ENCODE data around the gene ABI1.

The ABI1 gene

DNA sequence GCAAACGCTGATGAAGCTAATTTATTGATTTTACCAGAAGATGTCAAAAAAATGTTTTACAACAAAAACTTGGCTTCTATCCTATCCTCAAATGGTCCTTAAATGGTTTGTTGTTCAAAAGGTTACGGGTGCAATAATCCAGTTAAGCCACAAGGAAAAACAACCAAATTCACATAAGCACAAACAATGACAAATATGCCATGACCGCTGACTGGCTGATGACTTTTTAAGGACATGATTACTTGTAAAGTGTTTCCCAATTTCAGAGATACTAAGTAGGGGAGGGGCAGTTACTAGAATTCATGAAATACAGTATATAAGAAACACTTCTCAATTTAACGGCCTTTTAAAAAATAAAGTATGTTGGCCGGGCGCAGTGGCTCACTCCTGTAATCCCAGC lies 28.8 kb downstream of the ABI1 start:
- ATAC-seq (no peak), DNase-seq (no peak)
- peaks cover 58% of the 10 kb centered on the region for H3K4me1 Mint-ChIP-seq
- H3K4me3 Mint-ChIP-seq, result no peak overlapping the region
- H3K9me3 Mint-ChIP-seq, result peaks cover 0 to 4% of the 10 kb centered on the region in 2 donors
- no peaks in the 10 kb centered on the region for H3K27me3 Mint-ChIP-seq
- H3K27ac Mint-ChIP-seq, result no peak overlapping the region

DNA sequence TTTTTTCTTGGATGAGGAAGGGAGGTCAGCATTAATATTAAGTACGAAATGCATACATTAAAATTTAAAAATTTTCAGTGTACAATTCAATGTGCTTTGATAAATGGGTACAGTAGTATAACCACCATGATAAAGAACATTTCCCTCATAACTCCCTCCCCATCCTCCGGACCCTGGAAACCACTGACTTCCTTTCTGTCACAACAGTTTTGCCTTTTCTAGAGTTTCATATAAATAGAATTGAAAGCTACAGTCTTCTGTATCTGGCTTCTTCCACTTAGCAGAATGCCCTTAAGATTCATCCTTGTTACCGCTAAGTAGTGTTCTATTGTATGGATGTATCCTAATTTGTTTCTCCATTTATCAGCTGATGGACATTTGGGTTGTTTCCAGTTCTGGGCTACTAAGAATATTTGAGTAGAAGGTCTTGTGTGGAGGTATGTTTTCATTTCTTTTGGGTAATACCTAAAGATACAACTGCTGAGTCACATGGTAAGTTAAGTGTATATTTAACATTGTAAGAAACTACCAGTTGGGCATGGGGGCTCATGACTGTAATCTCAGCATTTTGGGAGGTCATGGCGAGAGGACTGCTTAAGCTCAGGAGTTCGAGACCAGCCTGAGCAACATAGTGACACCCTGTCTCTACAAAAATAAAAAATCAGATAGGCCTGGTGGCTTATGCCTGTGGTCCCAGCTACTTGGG lies 30.8 kb downstream of the ABI1 start:
- Mint-ChIP-seq H3K9me3 (peaks cover 0 to 2% of the 10 kb centered on the region in 2 donors), H3K4me3 (peak overlapping the region in 1 of 2 donors; percentile 8), H3K27ac (no peak overlapping the region), H3K4me1 (peaks cover 61% of the 10 kb centered on the region), H3K27me3 (no peaks in the 10 kb centered on the region)
- ATAC-seq (peak; percentile 42), DNase-seq (no peak)

DNA sequence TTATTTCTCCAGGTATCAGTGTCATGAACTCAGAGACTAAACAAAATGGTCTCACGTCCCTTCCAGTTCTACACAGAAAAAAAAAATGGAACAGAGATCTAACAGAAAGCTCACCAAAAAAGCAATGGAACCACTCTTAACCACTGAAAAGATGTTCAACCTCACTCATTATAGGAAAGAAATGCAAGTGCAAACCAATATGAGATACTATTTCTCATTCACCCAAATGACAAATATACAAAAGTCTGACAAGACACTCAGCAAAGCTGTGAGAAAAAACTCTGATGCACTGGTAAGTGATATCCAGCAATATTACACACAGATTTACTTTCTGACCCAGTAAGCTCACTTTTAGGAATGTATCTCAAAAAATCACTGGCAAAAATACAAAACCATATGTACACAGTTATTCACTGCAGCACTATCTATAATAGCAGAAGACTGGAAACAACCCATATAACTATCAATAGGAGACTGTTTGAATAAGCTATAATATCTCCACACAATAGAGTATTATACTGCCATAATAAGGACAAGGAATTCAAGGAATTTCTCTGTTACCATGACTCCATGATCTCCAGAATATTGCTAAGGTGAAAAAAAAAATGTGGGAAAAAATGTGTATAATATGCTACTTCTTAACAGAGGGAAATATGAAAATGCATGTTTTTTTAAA lies 36.6 kb downstream of the ABI1 start:
- H3K27me3 Mint-ChIP-seq, result no peaks in the 10 kb centered on the region
- H3K4me1 Mint-ChIP-seq, result peaks cover 62% of the 10 kb centered on the region
- peaks cover 0 to 8% of the 10 kb centered on the region in 2 donors for H3K9me3 Mint-ChIP-seq
- H3K27ac Mint-ChIP-seq, result no peak overlapping the region
- no peak for DNase-seq
- no peak overlapping the region for H3K4me3 Mint-ChIP-seq
- no peak for ATAC-seq

DNA sequence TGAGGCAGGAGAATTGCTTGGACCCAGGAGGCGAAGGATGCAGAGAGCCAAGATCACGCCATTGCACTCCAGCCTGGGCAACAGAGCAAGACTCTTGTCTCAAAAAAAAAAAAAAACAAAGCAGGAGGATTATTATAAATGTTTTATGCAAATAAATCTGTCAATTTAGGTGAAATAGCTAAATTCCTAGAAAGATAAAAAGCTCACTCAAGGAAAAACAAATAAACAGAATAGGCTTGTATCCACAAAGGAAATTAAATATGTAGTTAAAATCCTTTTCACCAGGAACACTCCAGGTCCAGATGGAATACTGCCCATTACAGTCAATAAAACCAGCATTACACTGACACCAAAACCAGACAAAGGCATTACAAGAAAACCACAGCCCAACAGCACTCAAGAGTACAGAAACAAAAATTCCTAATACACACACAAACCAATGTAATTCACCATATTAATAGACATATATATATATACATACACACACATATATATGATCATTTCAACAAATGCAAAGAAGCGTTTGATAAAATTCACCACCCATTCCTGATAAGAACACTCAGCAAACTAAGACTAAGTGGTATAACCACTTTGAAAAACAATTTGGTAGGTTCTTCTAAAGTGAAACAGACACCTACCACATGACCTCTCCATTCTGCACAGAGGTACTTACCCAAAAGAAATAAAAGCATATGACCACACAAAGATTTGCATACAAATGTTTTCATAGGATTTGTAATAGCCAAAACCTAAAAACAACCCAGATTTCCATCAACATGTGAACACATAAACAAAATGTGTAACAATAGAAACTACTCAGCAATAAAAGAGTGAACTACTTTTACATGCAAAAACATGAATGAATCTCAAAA lies 38.8 kb downstream of the ABI1 start:
- Mint-ChIP-seq H3K9me3 (peaks cover 0 to 8% of the 10 kb centered on the region in 2 donors), H3K27ac (no peak overlapping the region)
- peak; percentile 56 for ATAC-seq

DNA sequence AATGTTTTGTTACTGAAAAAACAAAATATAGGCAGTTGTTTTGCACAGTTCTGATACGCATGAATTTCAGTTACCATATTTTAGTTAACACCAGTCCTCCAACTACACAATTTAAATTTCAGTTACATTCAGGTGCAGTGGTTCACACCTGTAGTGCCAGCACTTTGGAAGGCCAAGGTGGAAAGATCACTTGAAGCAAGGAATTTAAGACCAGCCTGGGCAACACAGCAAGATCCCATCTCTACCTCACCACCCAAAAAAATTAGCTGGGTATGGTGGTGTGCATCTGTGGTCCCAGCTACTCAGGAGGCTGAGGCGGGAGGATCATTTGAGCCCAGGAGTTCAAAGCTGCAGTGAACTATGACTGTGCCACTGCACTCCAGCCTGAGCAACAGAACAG lies 45.3 kb downstream of the ABI1 start:
- no peaks in the 10 kb centered on the region for H3K27me3 Mint-ChIP-seq
- peaks cover 33% of the 10 kb centered on the region for H3K4me1 Mint-ChIP-seq

More for the DNA sequence above, 38.8 kb downstream of the ABI1 start:
- no peak for DNase-seq
- no peaks in the 10 kb centered on the region for H3K27me3 Mint-ChIP-seq
- H3K4me3 Mint-ChIP-seq, result no peak overlapping the region
- peaks cover 60% of the 10 kb centered on the region for H3K4me1 Mint-ChIP-seq

DNA sequence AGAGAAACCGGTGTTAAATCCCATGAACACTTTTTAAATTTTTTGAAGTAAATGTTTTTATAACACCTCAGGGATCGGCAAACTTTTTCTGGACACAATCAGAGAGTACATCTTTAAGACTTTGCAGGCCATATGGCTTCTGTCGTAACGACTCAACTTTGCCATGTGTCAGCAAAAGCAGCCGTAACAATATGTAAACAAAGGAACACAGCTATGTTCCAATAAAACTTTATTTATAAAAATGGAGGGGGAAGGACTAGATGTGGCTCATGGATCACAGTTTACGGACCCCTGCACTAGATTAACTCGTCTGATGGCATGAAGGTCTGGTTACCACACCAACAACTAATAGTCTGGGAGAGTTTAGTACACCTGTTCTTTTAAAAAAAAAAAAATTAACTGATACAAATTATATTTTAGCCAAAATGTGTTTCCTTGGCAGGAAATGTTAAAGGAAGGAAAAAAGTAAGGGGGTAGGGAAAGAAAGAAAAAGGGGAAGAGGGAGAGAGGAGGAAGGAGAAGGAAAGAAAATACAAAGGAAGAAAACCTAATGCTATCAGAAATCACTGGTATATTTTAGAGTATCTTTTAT lies 50.2 kb downstream of the ABI1 start:
- no peak overlapping the region for H3K27ac Mint-ChIP-seq
- no peak overlapping the region for H3K4me3 Mint-ChIP-seq
- DNase-seq (no peak), ATAC-seq (no peak)
- no peaks in the 10 kb centered on the region for H3K27me3 Mint-ChIP-seq
- no peaks in the 10 kb centered on the region for H3K9me3 Mint-ChIP-seq
- H3K4me1 Mint-ChIP-seq, result peaks cover 41% of the 10 kb centered on the region

More for the DNA sequence above, 45.3 kb downstream of the ABI1 start:
- Mint-ChIP-seq H3K4me3 (no peak overlapping the region), H3K27ac (no peak overlapping the region), H3K9me3 (no peaks in the 10 kb centered on the region)
- ATAC-seq (no peak), DNase-seq (no peak)

DNA sequence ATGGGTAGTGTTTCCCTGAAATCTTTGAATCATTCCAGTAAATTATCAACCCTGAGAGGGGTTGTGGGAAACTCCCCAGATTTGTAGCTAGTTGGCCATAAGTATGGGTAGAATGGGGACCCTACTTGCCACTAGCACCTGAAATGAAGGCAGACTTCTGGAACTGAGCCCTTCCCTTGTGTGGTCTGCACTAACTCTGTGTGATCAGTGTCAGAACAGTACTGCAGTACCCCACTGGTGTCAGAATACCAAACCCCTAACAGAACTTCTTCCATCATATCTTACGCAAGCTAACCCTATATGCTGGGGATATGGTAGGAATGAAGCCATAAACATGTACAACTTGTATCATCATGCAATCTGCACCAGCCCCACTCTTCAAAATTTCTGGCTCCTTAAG lies 50.8 kb downstream of the ABI1 start:
- DNase-seq (no peak), ATAC-seq (peak; percentile 49)
- H3K27ac Mint-ChIP-seq, result peak overlapping the region in 1 of 2 donors; percentile 71
- no peaks in the 10 kb centered on the region for H3K27me3 Mint-ChIP-seq
- H3K4me3 Mint-ChIP-seq, result no peak overlapping the region
- peaks cover 46% of the 10 kb centered on the region for H3K4me1 Mint-ChIP-seq
- no peaks in the 10 kb centered on the region for H3K9me3 Mint-ChIP-seq

DNA sequence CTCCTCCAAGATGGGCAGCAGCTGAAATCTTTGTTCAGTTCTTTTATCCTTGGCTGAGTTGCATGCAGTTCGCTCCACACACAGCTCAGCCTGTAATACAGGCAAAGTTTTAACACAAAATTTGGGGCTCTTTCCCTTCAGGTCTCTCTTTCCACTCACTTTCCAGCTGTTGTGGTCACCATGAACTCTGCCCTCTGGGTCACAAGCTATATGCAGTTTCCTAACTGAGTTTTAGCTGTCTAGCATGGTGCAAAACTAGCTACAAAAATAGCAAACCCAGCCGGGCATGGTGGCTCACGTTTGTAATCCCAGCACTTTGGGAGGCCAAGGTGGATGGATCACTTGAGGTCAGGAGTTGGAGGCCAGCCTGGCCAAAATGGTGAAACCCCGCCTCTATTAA lies 53.2 kb downstream of the ABI1 start:
- no peaks in the 10 kb centered on the region for H3K9me3 Mint-ChIP-seq
- H3K4me1 Mint-ChIP-seq, result peaks cover 60% of the 10 kb centered on the region
- H3K27ac Mint-ChIP-seq, result no peak overlapping the region
- no peak for ATAC-seq
- no peak overlapping the region for H3K4me3 Mint-ChIP-seq
- DNase-seq, result no peak
- H3K27me3 Mint-ChIP-seq, result no peaks in the 10 kb centered on the region

DNA sequence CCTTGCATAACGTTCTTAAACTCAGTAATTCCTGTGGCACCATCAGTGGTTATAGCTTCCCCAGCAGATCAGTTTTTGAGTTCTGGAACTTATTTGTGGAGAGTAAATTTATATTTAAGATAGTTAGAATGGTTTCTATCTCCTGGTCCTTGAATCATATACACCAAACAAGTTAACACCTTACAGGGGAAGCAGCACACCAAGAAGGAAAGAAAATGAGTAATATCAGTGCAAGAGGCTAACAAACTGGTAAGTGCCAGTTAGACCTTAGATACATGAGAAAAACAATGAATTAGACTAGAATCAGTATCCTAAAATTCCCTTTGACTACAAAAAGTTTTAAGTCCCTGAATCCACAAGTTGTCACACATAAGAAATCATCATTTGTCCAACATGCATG lies 54.2 kb downstream of the ABI1 start:
- Mint-ChIP-seq H3K4me1 (peaks cover 63% of the 10 kb centered on the region), H3K9me3 (no peaks in the 10 kb centered on the region), H3K27ac (no peak overlapping the region), H3K4me3 (no peak overlapping the region), H3K27me3 (no peaks in the 10 kb centered on the region)
- DNase-seq, result no peak
- ATAC-seq, result peak; percentile 70

DNA sequence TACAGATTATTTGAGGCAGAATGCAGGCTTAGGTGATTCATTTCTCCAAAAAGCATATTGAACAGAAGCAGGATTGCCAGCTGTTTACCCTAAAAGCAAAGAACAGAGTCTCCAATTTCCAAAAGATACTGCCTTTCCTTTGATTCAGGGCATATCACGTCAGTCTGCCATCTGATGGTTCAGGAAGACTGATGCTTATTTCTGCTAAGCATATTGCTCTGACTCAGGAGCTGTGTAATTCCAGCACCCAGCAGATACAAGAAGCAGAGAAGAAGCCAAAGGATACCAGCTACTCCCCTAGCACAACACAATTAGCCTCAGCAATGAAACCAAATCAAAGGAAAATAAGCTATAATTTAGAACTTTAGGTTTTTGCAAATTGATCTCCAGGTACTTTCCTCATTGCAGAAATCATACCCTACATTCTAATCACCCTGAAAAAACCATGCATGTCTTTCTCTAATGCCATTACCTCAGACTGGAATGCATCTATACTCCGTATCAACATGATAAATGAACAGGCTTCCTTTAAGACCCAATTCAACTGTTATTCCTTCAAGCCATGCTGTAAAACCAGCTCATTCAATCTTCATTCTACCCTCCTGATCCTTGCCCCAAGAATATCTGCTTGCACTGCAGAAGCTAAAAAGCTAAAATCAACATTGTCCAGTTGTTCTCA lies 55.1 kb downstream of the ABI1 start:
- Mint-ChIP-seq H3K27ac (no peak overlapping the region), H3K27me3 (no peaks in the 10 kb centered on the region), H3K9me3 (no peaks in the 10 kb centered on the region), H3K4me1 (peaks cover 72% of the 10 kb centered on the region), H3K4me3 (peak overlapping the region; percentile 42 to 53)
- no peak for DNase-seq
- peak; percentile 46 for ATAC-seq

DNA sequence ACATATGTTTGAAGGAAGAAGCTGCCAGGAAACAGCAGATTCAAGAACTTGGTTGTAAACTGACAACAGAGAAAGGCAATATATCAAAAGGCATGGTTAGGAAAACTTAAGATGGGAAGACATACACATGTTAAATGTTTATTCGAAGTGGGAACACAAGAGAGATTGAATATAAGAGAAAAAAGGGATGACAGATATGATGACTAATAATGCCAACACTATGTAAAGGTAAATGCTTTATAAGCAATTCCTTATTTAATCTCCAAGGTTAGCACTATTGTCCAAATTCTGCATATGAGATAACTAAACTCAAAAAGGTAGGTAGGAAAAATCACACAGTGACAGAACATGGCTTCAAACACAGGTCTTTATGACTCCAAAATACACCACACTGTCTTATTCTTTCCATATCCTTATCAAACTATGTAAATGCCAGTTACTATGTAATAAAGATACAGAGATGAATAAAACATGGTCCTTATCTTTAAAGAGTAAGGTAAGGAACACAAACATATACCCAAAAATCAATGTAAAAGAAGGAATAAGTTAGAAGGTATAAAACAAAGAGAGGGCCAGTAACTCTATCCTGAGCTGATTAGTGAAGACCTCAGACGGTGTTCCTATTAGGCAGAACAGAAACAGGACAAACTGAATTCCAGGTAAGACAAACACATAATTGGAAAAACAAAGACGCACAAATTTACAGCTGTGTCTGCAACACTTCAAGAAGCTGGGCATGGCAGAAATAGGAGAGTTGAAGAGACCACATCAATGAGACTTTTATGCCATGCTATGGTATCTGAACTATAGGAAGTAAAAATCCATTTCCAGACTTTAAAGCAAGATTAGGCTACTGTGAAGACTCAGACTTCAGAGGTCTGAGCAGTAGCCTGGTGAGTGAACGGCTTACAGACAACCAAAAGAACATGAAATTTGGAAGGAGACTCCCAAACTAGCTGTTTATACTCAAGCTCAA lies 56.1 kb downstream of the ABI1 start:
- Mint-ChIP-seq H3K4me1 (peaks cover 77% of the 10 kb centered on the region), H3K27ac (peak overlapping the region in 1 of 2 donors; percentile 3), H3K9me3 (no peaks in the 10 kb centered on the region), H3K27me3 (no peaks in the 10 kb centered on the region), H3K4me3 (peak overlapping the region; percentile 11 to 20)
- no peak for DNase-seq
- peak; percentile 20 for ATAC-seq

DNA sequence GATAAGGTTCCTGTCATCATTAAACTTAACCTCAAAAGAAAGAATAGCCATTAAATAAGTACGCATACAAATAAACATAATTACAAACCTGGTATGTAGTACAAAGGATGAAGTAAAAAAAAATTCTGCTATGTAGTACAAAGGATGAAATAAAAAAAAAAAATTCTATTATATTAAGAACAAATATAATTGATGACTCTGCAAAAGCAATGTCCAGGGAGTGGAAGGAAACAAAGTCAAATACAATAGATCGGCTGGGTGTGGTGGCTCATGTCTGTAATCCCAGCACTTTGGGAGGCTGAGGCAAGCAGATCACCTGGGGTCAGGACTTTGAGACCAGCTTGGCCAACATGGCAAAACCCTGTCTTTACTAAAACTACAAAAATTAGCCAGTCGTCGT lies 56.9 kb downstream of the ABI1 start:
- no peaks in the 10 kb centered on the region for H3K9me3 Mint-ChIP-seq
- H3K4me1 Mint-ChIP-seq, result peaks cover 82% of the 10 kb centered on the region
- H3K27me3 Mint-ChIP-seq, result no peaks in the 10 kb centered on the region
- DNase-seq (no peak), ATAC-seq (no peak)
- H3K27ac Mint-ChIP-seq, result no peak overlapping the region
- H3K4me3 Mint-ChIP-seq, result no peak overlapping the region

DNA sequence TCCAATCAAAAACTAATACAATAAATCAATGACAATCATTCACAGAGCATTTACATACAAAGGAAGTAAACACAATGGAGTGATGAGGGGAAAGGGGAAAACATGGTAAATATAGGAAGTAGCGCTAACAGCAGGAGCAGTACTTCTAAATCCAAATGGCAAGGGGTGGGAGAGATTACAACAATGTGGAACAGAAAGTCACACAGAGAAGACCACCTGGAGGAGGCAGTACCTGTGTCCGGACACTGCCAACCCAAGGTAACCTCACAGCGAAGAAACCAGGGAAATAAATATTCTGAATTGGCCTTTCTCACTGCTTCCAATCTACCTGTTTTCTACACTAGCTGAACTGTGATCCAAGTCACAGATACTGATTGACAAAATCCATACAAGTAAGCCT lies 58.2 kb downstream of the ABI1 start:
- Mint-ChIP-seq H3K4me1 (peaks cover 85% of the 10 kb centered on the region), H3K4me3 (no peak overlapping the region), H3K27me3 (no peaks in the 10 kb centered on the region), H3K9me3 (no peaks in the 10 kb centered on the region), H3K27ac (no peak overlapping the region)
- ATAC-seq (no peak), DNase-seq (no peak)

DNA sequence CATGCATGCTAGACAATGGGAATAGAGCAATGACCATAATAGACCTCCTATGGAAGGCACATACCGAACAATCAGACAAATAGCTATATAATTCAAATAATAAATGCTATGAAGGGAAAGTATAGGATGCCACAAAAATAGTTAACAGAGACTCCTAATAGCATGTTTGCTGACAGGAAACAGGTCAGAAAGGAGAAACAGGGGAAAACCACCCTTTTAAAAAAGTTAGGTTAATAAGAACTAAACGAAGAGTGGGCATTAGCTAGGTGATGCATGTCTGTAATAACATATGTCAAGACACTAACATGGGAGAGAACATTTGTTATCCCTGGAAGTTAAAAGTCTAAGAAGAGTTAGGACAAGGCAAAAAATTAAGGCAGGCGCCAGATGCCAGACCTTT lies 58.9 kb downstream of the ABI1 start:
- no peaks in the 10 kb centered on the region for H3K27me3 Mint-ChIP-seq
- peaks cover 85% of the 10 kb centered on the region for H3K4me1 Mint-ChIP-seq
- ATAC-seq (no peak), DNase-seq (no peak)
- H3K4me3 Mint-ChIP-seq, result no peak overlapping the region
- H3K9me3 Mint-ChIP-seq, result no peaks in the 10 kb centered on the region
- H3K27ac Mint-ChIP-seq, result no peak overlapping the region

All from stimulated activated naive CD8-positive, alpha-beta T cell treated with anti-CD3 and anti-CD28 coated beads, Interleukin-15, amount 100 ng/mL, for 72 hours (primary cell).